ENCODE data around the gene EPN2. TPM values are rescaled to one million over a fixed set of nuclear protein-coding genes. Genes with fewer than 3 reads are reported as not detected.
A peak's percentile ranks its signal among the peaks of the same experiment; 100 is the strongest.

Gene EPN2
- polyA plus RNA-seq, 1 experiment, result 21.2 TPM

GRCh38 chr17:19336938-19337711 is 100.0 kb downstream of the EPN2 start:
- ChIA-PET CTCF (interaction anchor here (0.9 to 1.8 kb wide), 3 partner anchors 8 to 15 kb away, joined by 3 to 9 read pairs (median 3); no protein-coding TSS in a partner anchor), POLR2A (no interaction called here)
- no peak for DNase-seq (ENCODE audit: low read depth)

GRCh38 chr17:19337712-19338023 is 100.5 kb downstream of the EPN2 start:
- CTCF ChIA-PET, result interaction anchor here (1.0 to 1.8 kb wide), 3 partner anchors 8 to 109 kb away, joined by 3 to 9 read pairs (median 4); no protein-coding TSS in a partner anchor
- TF ChIP-seq, protein P1, sequence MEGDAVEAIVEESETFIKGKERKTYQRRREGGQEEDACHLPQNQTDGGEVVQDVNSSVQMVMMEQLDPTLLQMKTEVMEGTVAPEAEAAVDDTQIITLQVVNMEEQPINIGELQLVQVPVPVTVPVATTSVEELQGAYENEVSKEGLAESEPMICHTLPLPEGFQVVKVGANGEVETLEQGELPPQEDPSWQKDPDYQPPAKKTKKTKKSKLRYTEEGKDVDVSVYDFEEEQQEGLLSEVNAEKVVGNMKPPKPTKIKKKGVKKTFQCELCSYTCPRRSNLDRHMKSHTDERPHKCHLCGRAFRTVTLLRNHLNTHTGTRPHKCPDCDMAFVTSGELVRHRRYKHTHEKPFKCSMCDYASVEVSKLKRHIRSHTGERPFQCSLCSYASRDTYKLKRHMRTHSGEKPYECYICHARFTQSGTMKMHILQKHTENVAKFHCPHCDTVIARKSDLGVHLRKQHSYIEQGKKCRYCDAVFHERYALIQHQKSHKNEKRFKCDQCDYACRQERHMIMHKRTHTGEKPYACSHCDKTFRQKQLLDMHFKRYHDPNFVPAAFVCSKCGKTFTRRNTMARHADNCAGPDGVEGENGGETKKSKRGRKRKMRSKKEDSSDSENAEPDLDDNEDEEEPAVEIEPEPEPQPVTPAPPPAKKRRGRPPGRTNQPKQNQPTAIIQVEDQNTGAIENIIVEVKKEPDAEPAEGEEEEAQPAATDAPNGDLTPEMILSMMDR (IDR thresholded peaks at IDR 0.05; ENCODE audit: insufficient read depth, low read depth, low read length), result no peak

More at GRCh38 chr17:19336938-19337711, 100.0 kb downstream of the EPN2 start:
- TF ChIP-seq, protein P1 (IDR thresholded peaks at IDR 0.05; ENCODE audit: insufficient read depth, low read depth, low read length), result no peak
- no peak overlapping the region for H3K4me3 ChIP-seq (ENCODE audit: low read depth, low read length)
- no peaks in the 10 kb centered on the region for H3K27me3 ChIP-seq (ENCODE audit: control insufficient read depth, insufficient read depth, low read length)
- H3K36me3 ChIP-seq (ENCODE audit: control insufficient read depth, insufficient read depth, low read length), result peaks cover 9% of the 10 kb centered on the region

GRCh38 chr17:19338031-19338990 is 101.1 kb downstream of the EPN2 start:
- no peak overlapping the region for H3K4me3 ChIP-seq (ENCODE audit: low read depth, low read length)
- ChIA-PET CTCF (interaction anchor here (0.6 to 1.8 kb wide), 8 partner anchors 9 to 109 kb away, joined by 3 to 9 read pairs (median 4); no protein-coding TSS in a partner anchor), POLR2A (no interaction called here)
- no peak for DNase-seq (ENCODE audit: low read depth)
- H3K27me3 ChIP-seq (ENCODE audit: control insufficient read depth, insufficient read depth, low read length), result no peaks in the 10 kb centered on the region
- H3K36me3 ChIP-seq (ENCODE audit: control insufficient read depth, insufficient read depth, low read length), result peaks cover 9% of the 10 kb centered on the region
- TF ChIP-seq, protein P1 (IDR thresholded peaks at IDR 0.05; ENCODE audit: insufficient read depth, low read depth, low read length), result peak; percentile 54

More at GRCh38 chr17:19337712-19338023, 100.5 kb downstream of the EPN2 start:
- POLR2A ChIA-PET, result no interaction called here
- Histone ChIP-seq H3K27me3 (ENCODE audit: control insufficient read depth, insufficient read depth, low read length) (no peaks in the 10 kb centered on the region), H3K4me3 (ENCODE audit: low read depth, low read length) (no peak overlapping the region), H3K36me3 (ENCODE audit: control insufficient read depth, insufficient read depth, low read length) (peaks cover 9% of the 10 kb centered on the region)
- DNase-seq (ENCODE audit: low read depth), result no peak

DNA sequence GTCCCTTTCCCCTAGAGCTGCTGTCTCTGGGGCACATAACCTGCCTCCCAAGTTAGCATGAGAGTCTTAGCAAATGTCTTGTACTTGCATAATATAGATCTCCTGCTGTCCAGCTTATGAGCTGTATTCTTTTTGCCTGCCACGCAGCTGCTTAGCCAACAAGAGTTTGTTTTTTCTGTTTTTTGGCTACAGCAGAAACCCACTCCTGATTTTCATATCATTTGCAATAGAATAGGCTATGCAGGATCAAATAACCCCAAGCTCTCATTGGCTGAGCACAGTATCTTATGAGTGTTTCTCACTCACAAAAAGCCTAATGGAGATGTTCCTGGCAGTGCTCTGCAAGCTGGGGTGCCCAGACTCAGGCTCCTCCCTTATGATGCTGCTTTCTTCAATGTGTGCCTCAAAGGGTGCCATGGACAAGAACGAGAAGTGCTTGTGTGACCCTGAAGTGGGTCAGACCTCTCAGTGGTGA is 102.2 kb downstream of the EPN2 start:
- H3K36me3 ChIP-seq (ENCODE audit: control insufficient read depth, insufficient read depth, low read length), result peaks cover 3% of the 10 kb centered on the region
- DNase-seq (ENCODE audit: low read depth), result no peak
- TF ChIP-seq, protein P1 (IDR thresholded peaks at IDR 0.05; ENCODE audit: insufficient read depth, low read depth, low read length), result no peak
- POLR2A ChIA-PET, result no interaction called here
- no peaks in the 10 kb centered on the region for H3K27me3 ChIP-seq (ENCODE audit: control insufficient read depth, insufficient read depth, low read length)
- CTCF ChIA-PET, result interaction anchor here (0.9 to 1.8 kb wide), 4 partner anchors 10 to 424 kb away, joined by 3 to 9 read pairs (median 3); no protein-coding TSS in a partner anchor
- H3K4me3 ChIP-seq (ENCODE audit: low read depth, low read length), result no peak overlapping the region

All from BJ (cell line).